Neural progenitor cell (in vitro differentiated cells): ENCODE measurements around the gene RTN4IP1. TPM values are rescaled to one million over a fixed set of nuclear protein-coding genes. Genes with fewer than 3 reads are reported as not detected.
"Not testable (repeated sequence)": the region's sequence is repeated elsewhere in the genome, so short reads cannot be mapped to it uniquely, and the experiment has no call there.

Experiments
- DNase-seq: peaks from one replicate; pipeline ENCODE4 v3.0.0-alpha.2; 2016; ENCODE audit warnings: low spot score
- H2AFZ ChIP-seq: fragments of 200-600 bp; sonication (generic); replicated peaks from 2 replicates; pipeline ENCODE4 v1.6.1; 2016; ENCODE audit warnings: antibody characterized with exemption
- H3F3A ChIP-seq: fragments of 200-600 bp; sonication (generic); 2 replicates; pipeline ENCODE4 v1.6.1; 2016; ENCODE audit warnings: antibody characterized with exemption, low read depth
- H3K27ac ChIP-seq: fragments of 200-600 bp; sonication (generic); 2 replicates; pipeline ENCODE4 v1.5.1; 2016; ENCODE audit warnings: mild to moderate bottlenecking
- H3K27me3 ChIP-seq: fragments of 200-600 bp; sonication (generic); 2 replicates; pipeline ENCODE4 v1.6.1; 2016; ENCODE audit warnings: mild to moderate bottlenecking, moderate library complexity
- H3K36me3 ChIP-seq: fragments of 200-600 bp; sonication (generic); 2 replicates; pipeline ENCODE4 v1.5.1; 2016
- H3K4me1 ChIP-seq: fragments of 200-600 bp; sonication (generic); 2 replicates; pipeline ENCODE4 v1.6.1; 2016; ENCODE audit warnings: mixed run types
- H3K4me2 ChIP-seq: fragments of 200-600 bp; sonication (generic); 2 replicates; pipeline ENCODE4 v1.6.1; 2016
- H3K4me3 ChIP-seq: fragments of 200-600 bp; sonication (generic); 2 replicates; pipeline ENCODE4 v1.5.1; 2016
- H3K79me2 ChIP-seq: fragments of 200-600 bp; sonication (generic); 2 replicates; pipeline ENCODE4 v1.6.1; 2016; ENCODE audit warnings: low read depth
- H3K9ac ChIP-seq: fragments of 200-600 bp; sonication (generic); 2 replicates; pipeline ENCODE4 v1.6.1; 2016
- H3K9me3 ChIP-seq: fragments of 200-600 bp; sonication (generic); 2 replicates; pipeline ENCODE4 v1.5.1; 2016; ENCODE audit warnings: low read depth
- H4K20me1 ChIP-seq: fragments of 200-600 bp; sonication (generic); 2 replicates; pipeline ENCODE4 v1.6.1; 2016; ENCODE audit warnings: low read depth
- H3K27ac Mint-ChIP-seq: 3 replicates; pipeline ENCODE4 v1.8.0; 2021; ENCODE audit warnings: mixed read lengths
- H3K27me3 Mint-ChIP-seq: 2 replicates; pipeline ENCODE4 v1.8.0; 2022; ENCODE audit warnings: low read depth, mild to moderate bottlenecking, inconsistent platforms, moderate library complexity, mixed read lengths; ENCODE audit not compliant: insufficient read depth
- H3K36me3 Mint-ChIP-seq: 3 replicates; pipeline ENCODE4 v1.8.0; 2021; ENCODE audit warnings: mixed read lengths
- H3K4me1 Mint-ChIP-seq: 3 replicates; pipeline ENCODE4 v1.8.0; 2021; ENCODE audit warnings: mixed read lengths
- H3K4me3 Mint-ChIP-seq: 3 replicates; pipeline ENCODE4 v1.8.0; 2021; ENCODE audit warnings: mild to moderate bottlenecking, moderate library complexity, mixed read lengths
- H3K9me3 Mint-ChIP-seq: 3 replicates; pipeline ENCODE4 v1.8.0; 2020; ENCODE audit warnings: mixed read lengths
- CTCF ChIP-seq: fragments of 200-600 bp; sonication (generic); IDR thresholded peaks from 2 replicates; pipeline ENCODE4 v1.5.1; 2017; ENCODE audit warnings: antibody characterized with exemption, mild to moderate bottlenecking
- EZH2 ChIP-seq: fragments of 200-600 bp; sonication (generic); IDR thresholded peaks from 2 replicates; pipeline ENCODE4 v1.6.1; 2017; ENCODE audit warnings: antibody characterized with exemption, mild to moderate bottlenecking, moderate library complexity
- EZH2phosphoT487 ChIP-seq: fragments of 200-600 bp; sonication (generic); IDR thresholded peaks from 2 replicates; pipeline ENCODE4 v1.6.1; 2017; ENCODE audit warnings: antibody characterized with exemption
- total RNA-seq: library from RNA; depleted of rRNA; stranded (reverse); fragments of >200 nt; gene quantifications from 2 replicates; pipeline ENCODE4 v1.2.3, GENCODE V29; 2015; ENCODE audit warnings: low replicate concordance

The RTN4IP1 gene
- total RNA-seq, 1 donor from 2014 or later, result 10.2 TPM

- TF ChIP-seq EZH2phosphoT487 (no peak), CTCF (no peak), EZH2 (no peak)
- no peak overlapping the region for H3K4me2 ChIP-seq
- H3K9me3 ChIP-seq, result no peaks in the 10 kb centered on the region
- H3K79me2 ChIP-seq, result no peaks in the 10 kb centered on the region
- no peaks in the 10 kb centered on the region for H3K36me3 ChIP-seq
- no peaks in the 10 kb centered on the region for H3F3A ChIP-seq
- H4K20me1 ChIP-seq, result no peaks in the 10 kb centered on the region
- H3K27ac ChIP-seq, result no peak overlapping the region
- H3K4me1 ChIP-seq, result no peaks in the 10 kb centered on the region
- Mint-ChIP-seq H3K27ac (no peak overlapping the region), H3K27me3 (no peaks in the 10 kb centered on the region), H3K36me3 (peaks cover 3% of the 10 kb centered on the region), H3K4me3 (no peak overlapping the region), H3K9me3 (no peaks in the 10 kb centered on the region), H3K4me1 (no peaks in the 10 kb centered on the region)
- no peak for DNase-seq
- no peak overlapping the region for H2AFZ ChIP-seq
- no peaks in the 10 kb centered on the region for H3K27me3 ChIP-seq
- H3K4me3 ChIP-seq, result no peak overlapping the region
- no peak overlapping the region for H3K9ac ChIP-seq
Measured at GRCh38 chr6:106600329-106600728, 29.0 kb downstream of the RTN4IP1 start.

GRCh38 chr6:106599440-106599839 lies 29.9 kb downstream of the RTN4IP1 start:
- no peak overlapping the region for H3K4me3 Mint-ChIP-seq
- Histone ChIP-seq H3F3A (no peaks in the 10 kb centered on the region), H3K27ac (no peak overlapping the region), H2AFZ (no peak overlapping the region), H3K79me2 (no peaks in the 10 kb centered on the region), H3K4me1 (no peaks in the 10 kb centered on the region), H3K9me3 (no peaks in the 10 kb centered on the region), H3K4me2 (no peak overlapping the region), H3K9ac (no peak overlapping the region), H3K36me3 (no peaks in the 10 kb centered on the region), H3K4me3 (no peak overlapping the region), H3K27me3 (no peaks in the 10 kb centered on the region), H4K20me1 (no peaks in the 10 kb centered on the region)
- peaks cover 3% of the 10 kb centered on the region for H3K36me3 Mint-ChIP-seq
- DNase-seq, result no peak
- H3K9me3 Mint-ChIP-seq, result no peaks in the 10 kb centered on the region
- H3K4me1 Mint-ChIP-seq, result no peaks in the 10 kb centered on the region
- TF ChIP-seq EZH2, result no peak
- TF ChIP-seq CTCF, result no peak
- TF ChIP-seq EZH2phosphoT487, result no peak
- H3K27me3 Mint-ChIP-seq, result no peaks in the 10 kb centered on the region
- H3K27ac Mint-ChIP-seq, result no peak overlapping the region

GRCh38 chr6:106591111-106591825 lies 38.0 kb downstream of the RTN4IP1 start:
- Histone ChIP-seq H3K79me2 (no peaks in the 10 kb centered on the region), H2AFZ (no peak overlapping the region), H3K27ac (no peak overlapping the region), H3K27me3 (no peaks in the 10 kb centered on the region), H3K9ac (no peak overlapping the region), H3K9me3 (no peaks in the 10 kb centered on the region), H3K36me3 (no peaks in the 10 kb centered on the region), H3K4me1 (no peaks in the 10 kb centered on the region), H3F3A (no peaks in the 10 kb centered on the region), H3K4me2 (no peak overlapping the region), H3K4me3 (no peak overlapping the region), H4K20me1 (no peaks in the 10 kb centered on the region)
- Mint-ChIP-seq H3K36me3 (peaks cover 6% of the 10 kb centered on the region), H3K27me3 (no peaks in the 10 kb centered on the region), H3K4me3 (no peak overlapping the region), H3K9me3 (no peaks in the 10 kb centered on the region), H3K27ac (no peak overlapping the region), H3K4me1 (no peaks in the 10 kb centered on the region)
- DNase-seq, result no peak
- TF ChIP-seq EZH2 (no peak), CTCF (no peak), EZH2phosphoT487 (no peak)

- H3K36me3 Mint-ChIP-seq, H2AFZ ChIP-seq, H3K9ac ChIP-seq, H3K9me3 Mint-ChIP-seq, H3F3A ChIP-seq, DNase-seq, H3K27me3 ChIP-seq, H3K79me2 ChIP-seq, H3K4me2 ChIP-seq, H3K4me3 Mint-ChIP-seq, H3K9me3 ChIP-seq, H3K27me3 Mint-ChIP-seq, H3K27ac Mint-ChIP-seq, H4K20me1 ChIP-seq, H3K4me1 Mint-ChIP-seq, H3K36me3 ChIP-seq, H3K4me3 ChIP-seq, H3K27ac ChIP-seq, H3K4me1 ChIP-seq: not testable (repeated sequence)
Measured at GRCh38 chr6:106588937-106589336, 40.4 kb downstream of the RTN4IP1 start.
